PC-9 (cell line): ENCODE data around the gene KRT76. TPM values are rescaled to one million over a fixed set of nuclear protein-coding genes. Genes with fewer than 3 reads are reported as not detected.
"Not testable (repeated sequence)": the region's sequence is repeated elsewhere in the genome, so short reads cannot be mapped to it uniquely, and the experiment has no call there.

Experiments
- BruUV-seq: library from RNA; stranded (reverse); fragments of 400-500 nt; replicated peaks from 2 replicates; lab custom pipeline; 2021; lab: Mats Ljungman, UMichigan
- CTCF ChIA-PET: fragments of 300-600 bp; sonication (Branson Sonifier 250); formaldehyde crosslinking; loops from one replicate; lab custom pipeline; 2022; ENCODE audit warnings: antibody characterized with exemption; lab: Charles Lee
- POLR2A ChIA-PET: fragments of 300-600 bp; sonication (Branson Sonifier 250); formaldehyde crosslinking; loops from one replicate; lab custom pipeline; 2022; ENCODE audit warnings: antibody characterized with exemption; ENCODE audit not compliant: unreplicated experiment; lab: Charles Lee
- DNase-seq, 2 experiments: peaks; one replicate each; pipeline versions ENCODE4 v3.0.0 to v3.0.0-alpha.2; 2015 to 2022; ENCODE audit warnings: mixed read lengths in 1 of 2
- H2AFZ ChIP-seq: fragments of 200-600 bp; sonication (generic); 2 replicates; pipeline ENCODE4 v1.8.1; 2017; ENCODE audit warnings: antibody characterized with exemption
- H3F3A ChIP-seq: fragments of 200-600 bp; sonication (generic); 2 replicates; pipeline ENCODE4 v1.8.1; 2017; ENCODE audit warnings: antibody characterized with exemption, mild to moderate bottlenecking, low read depth; ENCODE audit not compliant: insufficient read depth
- H3K27ac ChIP-seq: fragments of 200-600 bp; sonication (generic); 2 replicates; pipeline ENCODE4 v1.6.1; 2016; ENCODE audit warnings: mixed run types
- H3K27me3 ChIP-seq: fragments of 200-600 bp; sonication (generic); 2 replicates; pipeline ENCODE4 v1.6.1; 2016; ENCODE audit warnings: low read depth, mixed run types; ENCODE audit not compliant: insufficient read depth
- H3K36me3 ChIP-seq: fragments of 200-600 bp; sonication (generic); 2 replicates; pipeline ENCODE4 v1.6.1; 2016; ENCODE audit warnings: low read depth, mixed run types
- H3K4me1 ChIP-seq: fragments of 200-600 bp; sonication (generic); replicated peaks from 2 replicates; pipeline ENCODE4 v1.6.1; 2016; ENCODE audit warnings: mixed run types; ENCODE audit not compliant: insufficient read depth
- H3K4me2 ChIP-seq: fragments of 200-600 bp; sonication (generic); 2 replicates; pipeline ENCODE4 v1.6.1; 2017; ENCODE audit warnings: mixed run types
- H3K4me3 ChIP-seq: fragments of 200-600 bp; sonication (generic); 2 replicates; pipeline ENCODE4 v1.6.1; 2016; ENCODE audit warnings: mixed run types
- H3K79me2 ChIP-seq: fragments of 200-600 bp; sonication (generic); 2 replicates; pipeline ENCODE4 v1.6.1; 2017; ENCODE audit warnings: low read depth, mixed run types
- H3K9me2 ChIP-seq: fragments of 200-600 bp; sonication (generic); 2 replicates; pipeline ENCODE4 v1.8.1; 2017; ENCODE audit warnings: mild to moderate bottlenecking; ENCODE audit not compliant: insufficient read depth
- H3K9me3 ChIP-seq: fragments of 200-600 bp; sonication (generic); 2 replicates; pipeline ENCODE4 v1.8.1; 2016; ENCODE audit warnings: low read depth; ENCODE audit not compliant: insufficient read depth
- H4K20me1 ChIP-seq: fragments of 200-600 bp; sonication (generic); 2 replicates; pipeline ENCODE4 v1.8.1; 2017; ENCODE audit not compliant: insufficient read depth
- CTCF ChIP-seq: fragments of 200-600 bp; sonication (generic); conservative IDR thresholded peaks from 2 replicates; pipeline ENCODE4 v1.6.1; 2017; ENCODE audit warnings: mixed run types, antibody characterized with exemption, mild to moderate bottlenecking, moderate library complexity
- EZH2 ChIP-seq: fragments of 200-600 bp; sonication (generic); IDR thresholded peaks from 2 replicates; pipeline ENCODE4 v1.8.0; 2017; ENCODE audit warnings: antibody characterized with exemption, low read depth
- intact Hi-C: fragments of 100-400 bp; cut with micrococcal nuclease; formaldehyde crosslinking; loops from one replicate; pipeline ENCODE4 v1.10.0; 2022; ENCODE audit not compliant: unreplicated experiment
- total RNA-seq: library from RNA; stranded (reverse); gene quantifications from 2 replicates; pipeline ENCODE4 v1.2.3, GENCODE V29; 2021

KRT76 gene
- total RNA-seq, 1 experiment from 2014 or later: not detected

- BruUV-seq: no TSS peak
- Histone ChIP-seq H3K4me2 (no peak overlapping the region), H3K9me2 (no peaks in the 10 kb centered on the region), H3K4me1 (no peaks in the 10 kb centered on the region), H3K36me3 (no peaks in the 10 kb centered on the region), H3F3A (no peaks in the 10 kb centered on the region), H3K79me2 (no peaks in the 10 kb centered on the region), H2AFZ (no peak overlapping the region), H3K9me3 (peaks cover 4% of the 10 kb centered on the region; the same call in 1 of the 2 replicates), H4K20me1 (no peaks in the 10 kb centered on the region), H3K27me3 (no peaks in the 10 kb centered on the region), H3K27ac (no peak overlapping the region), H3K4me3 (no peak overlapping the region)
- CTCF ChIA-PET: no interaction called here
- DNase-seq: no peak
- POLR2A ChIA-PET: interaction anchor here (0.7 kb wide), 1 partner anchor 109 kb away, joined by 3 read pairs; no protein-coding TSS in a partner anchor
- no peak for TF ChIP-seq CTCF
- TF ChIP-seq EZH2: no peak
- intact Hi-C loops: no loop called here
These were observed 13.2 kb downstream of the KRT76 start for GRCh38 chr12:52763991-52764390.

DNA sequence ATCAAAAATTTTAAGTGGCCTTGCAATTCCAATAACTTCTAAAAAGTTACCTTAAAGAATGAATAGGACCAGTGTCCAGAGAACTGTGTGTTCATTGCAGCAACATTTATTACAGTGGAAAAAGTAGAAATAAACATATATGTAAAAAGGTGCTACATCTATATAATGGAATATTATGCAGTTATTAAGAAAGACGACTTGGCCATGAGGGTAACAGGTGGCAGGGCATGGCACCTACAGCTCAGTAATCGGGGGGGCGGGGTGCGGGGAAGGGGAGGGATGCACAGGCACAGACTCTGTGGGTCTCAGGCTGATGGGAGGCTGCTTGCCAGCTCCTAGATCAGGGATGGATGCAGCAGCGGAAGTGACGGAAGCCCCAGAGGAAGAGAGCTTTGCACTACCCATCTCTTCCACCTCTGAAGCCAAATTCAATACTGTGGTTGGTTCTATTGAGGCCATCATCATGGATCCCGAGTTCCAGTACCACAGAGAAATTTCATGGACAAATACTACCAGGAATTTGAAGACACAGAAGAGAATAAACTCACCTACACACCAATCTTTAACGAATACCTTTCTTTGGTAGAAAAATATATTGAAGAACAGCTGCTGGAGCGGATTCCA is 14.0 kb downstream of the KRT76 start:
- no peak overlapping the region for H2AFZ ChIP-seq
- peaks cover 4% of the 10 kb centered on the region; the same call in 1 of the 2 replicates for H3K9me3 ChIP-seq
- POLR2A ChIA-PET: no interaction called here

GRCh38 chr12:52761802-52762201 is 15.3 kb downstream of the KRT76 start:
- H2AFZ ChIP-seq: no peak overlapping the region
- intact Hi-C loops: no loop called here
- H3K9me3 ChIP-seq: peaks cover 4% of the 10 kb centered on the region; the same call in 1 of the 2 replicates
- POLR2A ChIA-PET: no interaction called here
- H3K4me3 ChIP-seq: no peak overlapping the region
- H3K9me2 ChIP-seq: no peaks in the 10 kb centered on the region
- no peak overlapping the region for H3K27ac ChIP-seq
- no peaks in the 10 kb centered on the region for H3K4me1 ChIP-seq
- no peak for TF ChIP-seq EZH2
- TF ChIP-seq CTCF: no peak
- no peaks in the 10 kb centered on the region for H3F3A ChIP-seq
- no peak for DNase-seq
- CTCF ChIA-PET: no interaction called here
- peaks cover 8% of the 10 kb centered on the region for H3K27me3 ChIP-seq
- no peaks in the 10 kb centered on the region for H4K20me1 ChIP-seq
- H3K4me2 ChIP-seq: no peak overlapping the region
- BruUV-seq: no TSS peak
- H3K36me3 ChIP-seq: no peaks in the 10 kb centered on the region
- no peaks in the 10 kb centered on the region for H3K79me2 ChIP-seq

More for the DNA sequence above, 14.0 kb downstream of the KRT76 start:
- no peaks in the 10 kb centered on the region for H3K36me3 ChIP-seq
- no peak for DNase-seq
- no peaks in the 10 kb centered on the region for H3K9me2 ChIP-seq
- CTCF ChIA-PET: no interaction called here
- peaks cover 5% of the 10 kb centered on the region; the same call in 1 of the 2 replicates for H3K27me3 ChIP-seq
- intact Hi-C loops: no loop called here
- H3F3A ChIP-seq: no peaks in the 10 kb centered on the region
- no peak overlapping the region for H3K27ac ChIP-seq
- H3K79me2 ChIP-seq: no peaks in the 10 kb centered on the region
- no peak overlapping the region for H3K4me2 ChIP-seq
- no peak overlapping the region for H3K4me3 ChIP-seq
- H4K20me1 ChIP-seq: no peaks in the 10 kb centered on the region
- TF ChIP-seq CTCF (no peak), EZH2 (no peak)
- BruUV-seq: no TSS peak
- no peaks in the 10 kb centered on the region for H3K4me1 ChIP-seq

DNA sequence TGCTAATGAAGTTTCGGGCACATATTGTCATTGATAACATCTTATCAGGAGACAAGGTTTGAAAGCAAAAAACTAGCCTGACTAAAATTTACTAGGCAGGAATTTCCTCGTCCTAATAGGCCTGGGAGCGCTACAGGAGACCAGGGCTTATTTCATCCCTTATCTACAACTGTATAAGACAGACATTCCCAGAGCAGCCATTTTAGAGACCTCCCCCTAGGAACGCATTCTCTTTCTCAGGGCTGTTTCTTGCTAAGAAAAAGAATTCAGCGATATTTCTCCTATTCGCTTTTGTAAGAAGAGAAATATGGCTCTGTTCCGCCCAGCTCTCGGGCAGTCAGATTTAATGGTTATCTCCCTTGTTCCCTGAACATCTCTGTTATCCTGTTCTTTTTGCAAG is 15.9 kb downstream of the KRT76 start:
- intact Hi-C loops, CTCF ChIA-PET, BruUV-seq: not testable (repeated sequence)

More for the DNA sequence above, 15.9 kb downstream of the KRT76 start:
- H2AFZ ChIP-seq, H3K4me3 ChIP-seq, H3F3A ChIP-seq, H3K9me2 ChIP-seq, H3K36me3 ChIP-seq, H3K27ac ChIP-seq, H3K9me3 ChIP-seq, DNase-seq, POLR2A ChIA-PET, H4K20me1 ChIP-seq, H3K79me2 ChIP-seq, H3K27me3 ChIP-seq, H3K4me1 ChIP-seq, H3K4me2 ChIP-seq: not testable (repeated sequence)
